NAMALWA (cell line): ENCODE data around the gene CFI.

Source experiments
- DNase-seq: peaks from one replicate; pipeline ENCODE4 v3.0.0-alpha.2; 2015; ENCODE audit warnings: low spot score

CFI gene

DNA sequence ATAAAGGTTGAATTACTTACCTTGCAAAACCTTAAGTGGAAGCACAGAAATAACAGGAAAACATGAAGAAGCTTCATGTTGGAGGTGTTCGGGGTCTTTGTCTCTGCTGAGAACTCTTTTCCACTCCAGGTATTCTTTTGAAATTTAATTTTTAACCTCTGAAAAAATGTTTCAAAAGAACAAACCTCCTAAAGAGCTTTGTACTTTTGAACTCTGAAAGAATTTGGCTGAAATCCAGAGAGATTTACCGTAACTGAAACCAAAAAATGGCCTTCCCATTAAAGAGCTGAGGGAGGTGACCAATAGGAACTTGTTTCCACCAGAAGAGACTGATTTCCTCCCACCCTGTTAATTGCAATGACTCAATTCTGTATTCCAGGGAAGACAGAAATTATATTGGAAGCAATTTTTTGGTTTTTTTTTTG lies at the start of gene CFI:
Gene CFI (minus strand): TSS at position 105 of the 425 bp plus-strand sequence. CDS start 28 bp downstream, at position 77.
- no peak for DNase-seq

DNA sequence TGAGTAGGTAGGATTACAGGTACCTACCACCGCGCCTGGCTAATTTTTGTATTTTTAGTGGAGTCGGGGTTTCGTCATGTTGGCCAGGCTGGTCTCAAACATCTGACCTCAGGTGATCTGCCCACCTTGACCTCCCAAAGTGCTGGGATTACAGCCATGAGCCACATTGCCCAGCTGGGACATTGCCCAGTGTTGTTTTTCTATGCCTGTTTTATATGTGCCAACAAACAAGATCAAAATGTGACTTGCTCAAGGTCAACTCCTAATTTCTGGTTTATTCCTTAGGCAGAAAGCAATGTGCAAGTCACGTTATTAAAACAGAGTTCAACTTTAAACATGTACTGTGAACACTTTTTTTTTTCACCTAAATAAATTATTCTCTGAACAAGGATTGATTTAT lies 48.8 kb upstream of the CFI start:
- no peak for DNase-seq

DNA sequence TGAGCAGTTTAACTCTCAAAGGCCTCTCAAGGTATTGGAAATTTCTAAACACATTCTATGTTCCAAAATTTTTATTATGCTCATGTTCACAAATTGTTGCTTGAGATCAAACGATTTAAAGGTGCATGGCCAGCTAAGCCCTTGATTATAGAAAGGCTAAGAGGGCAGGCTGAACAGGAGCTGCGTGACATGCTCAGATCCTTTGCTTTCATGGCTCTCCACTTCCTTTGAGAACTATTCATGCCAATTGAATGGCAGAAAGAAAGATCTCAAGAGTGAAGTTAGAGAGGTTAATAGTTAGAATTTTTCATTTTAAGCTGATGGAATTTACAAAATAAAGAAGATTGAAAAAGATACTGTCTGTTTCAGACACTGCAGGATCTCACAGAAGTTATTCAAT lies 46.7 kb upstream of the CFI start:
- no peak for DNase-seq

DNA sequence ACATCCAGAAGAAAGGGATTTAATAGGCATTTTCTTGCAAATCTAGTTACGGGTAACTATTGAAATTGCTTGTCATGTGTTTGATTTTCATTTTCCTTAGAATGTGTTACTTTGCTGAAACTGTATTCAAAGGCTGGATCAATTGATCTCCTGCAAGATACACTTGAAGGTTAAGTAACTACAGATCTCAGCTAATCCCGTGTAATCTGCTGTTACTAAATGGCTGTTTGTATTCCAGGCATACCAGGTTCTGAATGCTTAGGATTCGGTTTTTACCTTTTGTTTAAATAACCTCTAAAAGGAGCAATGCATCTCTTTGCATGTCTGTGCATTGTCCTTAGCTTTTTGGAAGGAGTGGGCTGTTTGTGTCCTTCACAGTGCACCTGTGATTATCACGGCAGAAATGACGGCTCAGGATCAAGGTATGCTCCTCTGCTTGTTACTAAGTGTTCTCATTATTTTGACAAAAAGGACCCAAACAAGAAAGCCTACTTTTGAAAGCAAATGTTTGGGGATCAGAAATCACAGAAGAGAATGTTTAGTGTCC lies 46.2 kb upstream of the CFI start, which contains the start of gene LRIT3:
Gene LRIT3 (plus strand): TSS at position 212 of the 547 bp plus-strand sequence. CDS start 95 bp downstream, at position 307.
- DNase-seq: no peak

DNA sequence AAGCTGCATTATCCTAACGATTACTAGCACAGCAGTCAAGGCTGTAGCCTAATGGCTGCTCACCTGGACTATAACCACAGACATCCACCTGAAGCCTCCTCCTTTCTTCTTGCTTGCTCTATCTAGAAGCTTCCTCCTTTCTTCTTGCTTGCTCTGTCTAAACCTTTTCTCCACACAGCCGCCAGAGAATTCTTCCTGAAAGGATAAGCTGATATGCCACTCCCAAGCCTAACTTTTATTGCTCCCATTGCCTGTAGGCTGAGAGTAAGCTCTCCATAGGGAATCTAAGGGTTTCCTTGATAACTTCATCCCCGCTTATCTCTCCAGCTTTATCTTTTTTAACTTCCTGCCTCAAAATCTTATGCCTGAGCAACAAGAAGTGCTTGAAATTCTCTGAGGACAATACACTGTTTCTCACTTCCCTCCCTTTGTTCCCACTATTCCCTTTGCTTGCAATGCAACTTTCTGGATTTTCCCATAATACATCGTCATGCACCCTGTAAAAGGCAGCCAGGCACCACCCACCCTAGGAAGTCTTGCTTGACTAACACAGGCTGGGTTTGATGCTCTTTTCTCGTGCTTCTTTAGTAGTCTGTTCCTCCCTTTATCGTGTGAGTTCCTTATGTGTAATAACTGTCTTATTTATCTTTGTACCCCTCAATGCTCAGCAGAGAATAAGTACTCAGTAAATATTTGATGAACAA lies 44.7 kb upstream of the CFI start:
- DNase-seq: no peak

DNA sequence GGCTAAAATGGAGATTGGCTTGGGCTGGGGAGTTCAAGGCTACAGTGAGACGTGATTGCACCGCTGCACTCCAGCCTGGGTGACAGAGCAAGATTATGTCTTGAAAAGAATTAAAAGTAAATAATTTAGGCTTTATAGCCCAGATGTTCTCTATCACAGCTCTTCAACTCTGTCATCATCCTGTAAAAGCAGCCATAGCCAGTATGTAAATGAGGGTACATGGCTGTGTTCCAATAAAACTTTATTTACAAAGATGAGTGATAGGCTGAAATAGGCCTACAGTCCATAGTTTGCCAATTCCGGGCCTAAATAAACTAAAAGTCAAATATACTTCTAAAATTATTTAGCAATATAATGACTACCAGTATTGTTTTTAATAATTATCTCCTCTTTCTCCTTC lies 35.2 kb upstream of the CFI start:
- DNase-seq: peak; percentile 26

DNA sequence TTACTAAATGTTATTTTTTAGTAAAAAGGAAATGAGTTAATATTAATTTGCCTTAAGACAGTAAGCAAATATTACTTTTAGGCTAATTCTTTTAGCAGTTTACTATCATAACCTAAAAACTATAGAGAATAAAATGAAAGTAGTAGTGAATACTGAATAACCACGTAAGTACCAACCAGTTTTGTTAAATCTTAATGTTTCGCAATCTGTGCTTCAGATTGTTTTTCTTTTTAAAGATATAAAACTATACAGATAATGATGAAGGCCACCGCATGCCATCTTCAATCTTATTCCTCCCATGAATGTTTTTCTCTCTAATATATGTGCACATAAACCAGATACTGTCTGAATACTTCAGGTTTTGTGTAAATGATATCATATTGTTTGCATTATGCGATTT lies 32.0 kb upstream of the CFI start:
- DNase-seq: no peak

DNA sequence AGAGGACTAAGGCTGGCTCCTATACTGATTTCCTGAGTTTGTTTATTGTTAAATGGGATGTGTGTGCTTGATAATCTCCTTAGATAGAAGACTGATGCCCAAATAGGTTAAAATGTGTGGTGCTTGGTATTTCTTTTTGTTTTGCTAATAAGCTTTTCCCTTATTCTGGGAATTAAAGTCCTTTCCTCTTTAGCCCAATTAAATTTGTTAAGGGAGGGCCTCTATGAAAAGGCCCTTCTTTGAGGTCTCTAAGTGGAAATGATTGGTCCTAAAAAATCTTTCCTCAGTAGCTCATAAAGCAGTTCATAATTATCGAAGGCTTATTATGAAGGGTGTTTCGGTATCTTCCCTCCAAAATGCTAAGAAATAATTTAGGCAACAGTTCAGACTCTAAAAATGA lies 25.9 kb upstream of the CFI start, which contains the start of gene RRH:
Gene RRH (plus strand): TSS at position 301 of the 400 bp plus-strand sequence. CDS start 56 bp downstream, at position 357.
- no peak for DNase-seq

DNA sequence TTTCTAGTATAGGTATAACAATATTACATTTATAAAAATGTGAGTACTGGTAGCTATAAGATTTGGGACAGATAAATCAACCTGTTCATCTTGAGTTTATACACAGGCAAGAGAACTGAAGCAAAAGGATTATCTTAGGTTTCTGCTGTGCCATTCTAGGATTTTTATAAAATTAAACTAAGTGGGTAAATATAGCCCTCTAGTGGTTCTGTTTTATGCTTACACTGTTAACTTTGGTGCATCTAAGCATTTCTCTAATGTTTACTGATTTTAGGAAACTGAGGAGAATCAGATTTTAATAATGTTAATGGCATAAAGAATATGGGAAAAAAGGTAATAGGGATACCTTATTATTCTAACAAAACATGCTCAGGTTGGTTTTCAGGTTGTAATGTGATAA lies 24.9 kb upstream of the CFI start:
- DNase-seq: peak; percentile 53

DNA sequence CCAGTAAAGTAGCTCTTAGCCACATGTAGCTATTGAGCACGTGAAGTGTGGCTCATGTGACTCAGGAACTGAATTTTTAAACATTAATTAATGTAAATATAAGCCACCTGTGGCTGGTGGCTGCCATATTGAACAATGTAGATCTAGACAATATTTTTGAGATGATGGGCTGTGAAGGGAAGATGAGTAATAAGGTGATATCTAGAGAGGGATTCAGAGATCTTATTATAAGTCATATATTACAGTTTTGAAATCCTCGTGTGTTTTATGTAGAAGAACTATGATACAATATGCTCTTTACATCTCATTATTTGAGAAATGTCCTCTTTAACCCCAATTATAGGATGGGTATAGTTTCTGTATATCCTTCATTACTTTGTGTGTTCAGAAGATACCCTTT lies 19.4 kb upstream of the CFI start:
- no peak for DNase-seq

DNA sequence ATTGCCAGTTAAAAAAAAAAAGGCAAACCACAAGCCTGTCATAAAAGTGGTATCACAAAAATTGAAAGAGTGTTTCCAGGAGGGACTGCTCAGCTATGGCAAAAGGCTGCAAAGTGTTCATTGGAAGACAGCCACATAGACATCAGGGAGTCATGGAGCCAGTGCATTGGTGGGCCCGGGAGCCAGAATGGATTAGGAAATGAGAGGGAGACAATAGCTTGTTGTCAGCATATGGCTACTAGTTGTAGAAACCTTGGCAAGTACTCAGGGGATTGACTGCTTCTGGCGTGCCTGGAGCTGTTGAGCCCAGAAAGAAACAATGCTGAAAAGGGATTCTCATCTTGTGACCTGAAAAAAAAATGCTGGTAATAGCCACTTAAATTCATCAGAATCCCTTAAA lies 18.8 kb upstream of the CFI start:
- no peak for DNase-seq

DNA sequence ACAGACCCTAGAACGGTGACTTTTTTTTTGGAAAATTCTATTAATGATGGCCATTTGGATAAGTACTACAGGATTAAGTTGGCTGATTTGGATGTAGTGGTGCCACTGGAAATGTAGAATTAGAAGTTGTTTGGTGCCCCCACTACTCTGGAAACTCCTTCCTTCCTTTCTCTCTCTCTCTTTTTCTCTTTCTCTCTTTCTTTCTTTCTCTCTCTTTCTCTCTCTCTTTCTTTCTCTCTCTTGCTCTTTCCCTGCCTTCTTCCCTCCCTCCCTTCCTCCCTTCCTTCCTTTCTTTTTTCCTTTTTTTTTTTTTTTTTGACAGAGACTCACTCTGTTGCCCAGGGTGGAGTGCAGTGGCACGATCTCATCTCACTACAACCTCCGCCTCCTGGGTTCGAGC lies 16.5 kb upstream of the CFI start:
- no peak for DNase-seq

DNA sequence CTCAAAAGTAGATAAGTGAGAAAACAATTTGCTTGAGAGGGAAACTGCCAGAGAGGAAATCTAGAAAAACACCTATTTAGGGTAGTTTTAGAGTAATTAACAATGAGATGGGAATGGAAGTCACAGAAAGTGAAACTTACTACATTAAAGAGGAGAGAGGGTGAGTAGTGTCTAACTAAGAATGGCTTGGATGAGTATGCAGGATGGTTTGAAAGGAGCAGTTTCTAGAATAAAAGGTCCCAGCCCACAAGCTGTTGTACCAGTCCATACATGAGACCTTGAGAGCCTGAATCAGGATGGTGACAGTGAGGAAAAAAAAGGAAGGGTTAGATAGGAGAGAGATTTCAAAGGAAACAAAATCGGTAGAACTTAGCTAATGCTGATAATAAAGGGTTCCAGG lies 15.1 kb upstream of the CFI start:
- DNase-seq: no peak

DNA sequence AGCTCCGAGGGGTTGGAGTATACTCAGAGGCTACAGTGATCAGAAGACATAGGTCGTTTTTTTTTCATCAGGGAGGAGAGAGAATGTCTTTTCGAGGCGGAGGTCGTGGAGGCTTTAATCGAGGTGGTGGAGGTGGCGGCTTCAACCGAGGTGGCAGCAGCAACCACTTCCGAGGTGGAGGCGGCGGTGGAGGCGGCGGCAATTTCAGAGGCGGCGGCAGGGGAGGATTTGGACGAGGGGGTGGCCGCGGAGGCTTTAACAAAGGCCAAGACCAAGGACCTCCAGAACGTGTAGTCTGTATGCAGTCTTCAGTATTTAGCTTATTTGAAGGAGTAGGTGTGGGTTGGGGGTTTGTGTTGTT lies 14.3 kb upstream of the CFI start:
- DNase-seq: no peak

DNA sequence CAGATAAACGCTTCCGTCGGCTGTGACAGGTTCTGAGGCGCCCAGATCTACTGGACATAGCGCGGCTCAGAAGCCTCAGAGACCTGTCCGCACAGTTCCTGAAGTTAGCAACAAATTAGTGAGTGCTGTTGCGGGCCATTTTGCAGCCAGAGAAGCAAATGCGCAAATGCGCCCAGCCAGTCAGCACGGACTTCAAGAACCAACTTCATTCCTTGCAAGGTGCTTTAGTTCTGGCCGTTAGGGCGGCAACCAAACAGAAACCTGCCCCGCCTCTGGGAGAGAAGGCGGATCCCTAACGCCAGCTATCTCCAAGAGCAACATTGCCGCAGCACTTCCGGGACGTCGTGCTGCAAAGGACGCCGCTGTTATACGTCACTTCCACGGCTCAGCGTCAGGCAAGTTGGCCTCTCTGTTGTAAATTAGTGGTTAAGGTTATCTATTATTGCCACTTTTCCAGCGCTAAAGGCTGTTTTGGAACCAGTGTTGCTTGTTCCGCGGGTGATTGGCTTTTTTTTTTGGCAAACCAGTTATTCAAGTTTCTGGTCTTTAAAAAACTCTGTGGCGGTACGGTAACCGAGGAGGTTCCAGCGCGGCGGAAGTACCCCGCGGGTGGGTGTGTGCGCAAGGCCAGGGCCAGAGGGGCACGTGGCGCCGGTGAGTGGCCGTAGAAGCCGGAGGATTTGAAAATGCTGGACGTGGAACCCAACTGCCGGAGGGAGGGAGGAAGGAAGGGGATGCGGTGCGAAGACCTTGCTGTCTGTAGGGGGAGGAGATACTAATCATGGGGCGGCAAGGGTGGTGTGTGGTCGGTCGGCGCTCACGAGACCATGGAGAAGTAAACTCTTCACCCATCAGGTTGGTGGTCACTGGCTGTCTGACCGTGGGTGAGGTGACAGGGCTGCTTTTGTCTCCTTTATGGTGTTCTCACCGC lies 13.6 kb upstream of the CFI start, which contains the start of gene GAR1:
Gene GAR1 (plus strand): TSS at position 612 of the 931 bp plus-strand sequence. CDS start 403 bp downstream, outside the sequence.
- peak; percentile 97 for DNase-seq

DNA sequence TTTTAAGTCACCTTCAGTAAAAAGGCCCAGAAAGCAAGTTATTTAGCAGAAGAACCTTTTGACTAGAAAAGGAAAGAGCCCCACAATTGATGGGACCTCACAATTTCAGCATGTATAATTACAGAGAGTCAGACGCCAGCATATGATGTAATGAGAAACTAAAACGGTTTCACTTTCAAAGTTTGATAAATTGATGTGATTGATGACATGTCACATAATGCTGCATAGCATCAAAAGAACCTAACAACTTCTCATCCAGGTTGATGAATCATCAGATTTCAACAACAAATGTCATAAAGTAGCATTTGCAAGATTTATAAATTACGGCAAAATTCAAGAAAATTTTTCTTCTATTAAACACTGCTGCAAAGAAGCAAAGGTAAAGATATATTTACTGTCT lies 9.9 kb upstream of the CFI start:
- DNase-seq: no peak

DNA sequence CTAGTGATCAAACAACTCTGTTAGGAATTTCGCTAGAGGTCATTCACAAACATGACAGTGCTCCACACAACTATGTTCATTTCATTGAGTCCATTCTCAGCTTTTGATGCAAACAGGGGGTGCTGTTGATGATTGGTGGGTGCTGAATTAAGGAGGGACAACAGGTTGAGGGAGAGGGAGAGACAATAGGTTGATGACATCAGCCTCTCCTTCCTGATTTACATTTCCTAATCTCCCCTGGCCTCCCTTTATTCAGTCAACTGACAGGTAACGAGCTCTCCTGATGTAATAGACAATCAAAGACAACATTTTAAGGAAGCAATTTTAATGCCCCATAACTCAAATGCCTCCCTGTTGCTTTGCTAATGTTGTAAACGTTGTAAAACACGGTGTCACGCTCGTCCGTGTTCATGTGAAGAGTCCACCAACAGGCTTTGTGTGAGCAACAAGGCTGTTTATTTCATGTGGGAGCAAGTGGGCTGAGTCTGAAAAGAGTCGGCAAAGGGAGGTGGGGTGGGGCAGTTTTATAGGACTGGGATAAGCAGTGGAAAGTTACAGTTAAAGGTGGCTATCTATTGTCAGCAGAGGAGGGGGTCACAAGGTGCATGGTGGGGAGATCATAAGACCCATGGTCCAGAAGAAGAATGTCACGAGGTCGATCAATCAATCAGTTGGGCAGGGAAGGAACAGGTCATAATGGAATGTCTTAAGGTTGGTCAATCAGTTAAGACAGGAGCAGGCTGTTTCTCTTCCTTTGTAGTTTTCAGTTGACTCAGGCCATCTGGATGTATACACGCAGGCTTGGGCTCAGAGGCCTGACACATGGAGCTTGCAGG lies 9.0 kb upstream of the CFI start:
- no peak for DNase-seq

DNA sequence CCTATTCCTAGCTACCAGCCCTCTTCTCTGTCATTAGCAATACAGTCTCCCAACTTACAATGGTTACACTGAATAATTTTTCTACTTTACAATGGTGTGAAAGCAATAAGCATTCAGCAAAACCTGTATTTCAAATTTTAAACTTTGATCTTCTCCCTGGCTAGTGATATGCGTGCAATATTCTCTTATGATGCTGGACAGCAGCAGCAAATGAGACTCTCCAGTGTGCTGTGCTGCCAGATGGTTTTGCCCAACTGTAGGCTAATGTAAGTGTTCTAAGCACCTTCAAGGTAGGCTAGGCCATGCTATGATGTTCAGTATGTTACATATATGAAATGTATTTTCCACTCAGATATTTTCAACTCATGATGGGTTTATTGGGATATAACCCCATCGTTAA lies 7.9 kb upstream of the CFI start:
- DNase-seq: no peak

DNA sequence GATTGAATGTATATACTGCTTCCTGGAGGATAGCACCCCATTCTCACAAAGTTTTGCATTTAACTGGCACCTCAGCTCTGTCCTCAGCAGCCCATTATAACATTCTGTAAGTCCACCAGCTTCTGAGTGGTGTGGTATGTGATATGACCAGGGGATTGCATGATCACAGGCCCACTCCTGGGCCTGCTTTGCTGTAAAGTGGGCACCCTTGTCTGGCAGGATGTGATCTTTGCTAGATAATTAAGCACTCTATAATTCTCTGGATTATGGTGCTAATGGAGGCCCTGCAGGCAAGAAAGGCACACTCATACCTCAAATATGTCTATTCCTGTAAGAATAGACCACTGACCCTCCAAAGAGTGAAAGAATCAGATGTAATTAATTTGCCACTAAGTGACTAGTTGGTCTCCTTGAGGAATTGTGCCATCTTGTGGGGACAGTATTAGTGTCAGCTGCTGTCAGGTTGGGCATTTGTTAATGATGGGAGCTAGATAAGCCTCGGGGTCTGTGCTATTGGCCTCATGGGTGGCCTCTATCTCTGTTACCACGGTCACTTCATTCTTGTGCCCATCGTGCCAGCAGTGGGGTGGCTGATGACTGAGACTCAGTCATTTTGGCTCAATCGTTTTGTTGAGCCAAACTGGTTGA lies 2.2 kb upstream of the CFI start:
- DNase-seq: peak; percentile 71

DNA sequence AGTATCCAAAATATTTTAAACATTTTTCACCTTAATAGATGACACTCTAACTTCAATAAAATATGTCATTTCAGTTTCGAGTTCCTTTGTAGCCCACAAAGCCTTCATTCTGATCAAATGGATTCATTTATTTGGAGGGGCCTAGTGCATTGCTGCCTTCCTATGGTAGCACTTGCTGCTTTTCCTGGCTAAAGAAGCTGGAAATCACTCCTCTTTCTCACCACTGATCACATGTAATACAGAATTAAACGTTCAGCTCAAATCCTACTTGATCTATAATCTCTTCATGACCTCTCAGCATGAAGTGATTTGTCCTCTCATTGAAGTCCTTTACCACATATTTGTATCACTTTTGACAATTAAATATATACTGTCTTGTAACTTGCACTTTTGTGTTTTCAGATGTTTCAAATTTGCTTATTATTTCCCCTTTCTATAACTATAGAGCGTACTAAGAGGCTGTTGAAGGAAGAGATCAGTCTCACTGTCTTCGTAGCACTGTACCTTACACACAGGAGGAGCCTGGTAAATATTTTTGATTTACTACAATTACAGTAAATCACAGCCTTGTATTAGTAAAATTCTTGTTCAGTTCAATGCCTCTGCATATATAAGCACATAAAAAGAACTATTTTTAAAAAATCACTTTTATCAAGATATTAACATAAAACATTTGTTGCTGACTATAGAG lies 555 bp downstream of the CFI start:
- no peak for DNase-seq

DNA sequence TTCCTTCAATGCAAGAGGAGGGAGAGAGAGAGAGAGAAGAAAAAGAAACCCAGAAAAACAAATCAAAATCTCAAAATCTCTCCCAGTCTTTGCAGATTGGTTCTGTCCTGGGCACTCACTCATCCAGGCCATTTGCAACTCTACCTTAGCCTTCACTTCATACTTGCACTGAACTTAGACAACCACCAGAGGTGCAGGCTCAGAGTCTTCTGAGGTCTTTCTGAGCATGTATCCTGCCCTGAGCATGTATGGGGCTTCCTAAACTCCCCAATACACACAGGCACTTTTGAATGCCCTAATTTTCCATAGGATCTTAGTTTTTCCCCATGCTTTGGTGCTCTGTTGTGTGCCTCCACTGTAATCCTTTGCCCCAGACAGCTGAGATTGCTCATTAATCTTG lies 2.9 kb downstream of the CFI start:
- peak; percentile 26 for DNase-seq
